ENCODE data around the gene STRN4.
A peak's percentile ranks its signal among the peaks of the same experiment; 100 is the strongest.

The STRN4 gene

GRCh38 chr19:46742926-46743480 is 3.2 kb downstream of the STRN4 start:
- no peak for DNase-seq

GRCh38 chr19:46741447-46741846 is 4.8 kb downstream of the STRN4 start:
- DNase-seq, result no peak

- no peak for DNase-seq
These were observed 6.9 kb downstream of the STRN4 start for GRCh38 chr19:46739290-46739771.

- DNase-seq, result no peak
These were observed 8.5 kb downstream of the STRN4 start for GRCh38 chr19:46737761-46738171.

- DNase-seq, result no peak
These were observed 9.0 kb downstream of the STRN4 start for GRCh38 chr19:46737298-46737654.

GRCh38 chr19:46736531-46737297 is 9.5 kb downstream of the STRN4 start:
- DNase-seq, result no peak

- DNase-seq, result no peak
These were observed 12.5 kb downstream of the STRN4 start for GRCh38 chr19:46733690-46734292.

GRCh38 chr19:46732966-46733689 is 13.1 kb downstream of the STRN4 start:
- peak; percentile 81 for DNase-seq

GRCh38 chr19:46732172-46732938 is 13.9 kb downstream of the STRN4 start:
- no peak for DNase-seq

- no peak for DNase-seq
These were observed 14.7 kb downstream of the STRN4 start for GRCh38 chr19:46731584-46731983.

GRCh38 chr19:46731007-46731501 is 15.2 kb downstream of the STRN4 start:
- DNase-seq, result peak; percentile 97

GRCh38 chr19:46730595-46730994 is 15.7 kb downstream of the STRN4 start:
- DNase-seq, result no peak

- no peak for DNase-seq
These were observed 16.1 kb downstream of the STRN4 start for GRCh38 chr19:46730187-46730586.

GRCh38 chr19:46729696-46730095 is 16.6 kb downstream of the STRN4 start:
- DNase-seq, result no peak

GRCh38 chr19:46728693-46729339 is 17.4 kb downstream of the STRN4 start:
- DNase-seq, result peak; percentile 55

GRCh38 chr19:46728208-46728607 is 18.0 kb downstream of the STRN4 start:
- no peak for DNase-seq

GRCh38 chr19:46727757-46728156 is 18.5 kb downstream of the STRN4 start:
- no peak for DNase-seq

GRCh38 chr19:46726971-46727501 is 19.2 kb downstream of the STRN4 start:
- DNase-seq, result no peak

- no peak for DNase-seq
These were observed 19.7 kb downstream of the STRN4 start for GRCh38 chr19:46726551-46726950.

- no peak for DNase-seq
These were observed 20.3 kb downstream of the STRN4 start for GRCh38 chr19:46725859-46726393.

GRCh38 chr19:46725036-46725820 is 21.0 kb downstream of the STRN4 start:
- DNase-seq, result no peak

All from EL (cell line).